ENCODE results near the gene SHMT1. TPM values are rescaled to one million over a fixed set of nuclear protein-coding genes. Genes with fewer than 3 reads are reported as not detected.

SHMT1 gene
- total RNA-seq, 2 donors from 2014 or later, result 5.1 to 8.5 TPM

- DNase-seq (ENCODE audit: low spot score), result no peak
- Histone ChIP-seq H3K4me3 (no peak overlapping the region), H3K27me3 (no peaks in the 10 kb centered on the region), H3K27ac (no peak overlapping the region), H3K4me1 (no peaks in the 10 kb centered on the region), H3K9me3 (no peaks in the 10 kb centered on the region), H3K36me3 (peaks cover 45% of the 10 kb centered on the region)
- TF ChIP-seq, protein P1, sequence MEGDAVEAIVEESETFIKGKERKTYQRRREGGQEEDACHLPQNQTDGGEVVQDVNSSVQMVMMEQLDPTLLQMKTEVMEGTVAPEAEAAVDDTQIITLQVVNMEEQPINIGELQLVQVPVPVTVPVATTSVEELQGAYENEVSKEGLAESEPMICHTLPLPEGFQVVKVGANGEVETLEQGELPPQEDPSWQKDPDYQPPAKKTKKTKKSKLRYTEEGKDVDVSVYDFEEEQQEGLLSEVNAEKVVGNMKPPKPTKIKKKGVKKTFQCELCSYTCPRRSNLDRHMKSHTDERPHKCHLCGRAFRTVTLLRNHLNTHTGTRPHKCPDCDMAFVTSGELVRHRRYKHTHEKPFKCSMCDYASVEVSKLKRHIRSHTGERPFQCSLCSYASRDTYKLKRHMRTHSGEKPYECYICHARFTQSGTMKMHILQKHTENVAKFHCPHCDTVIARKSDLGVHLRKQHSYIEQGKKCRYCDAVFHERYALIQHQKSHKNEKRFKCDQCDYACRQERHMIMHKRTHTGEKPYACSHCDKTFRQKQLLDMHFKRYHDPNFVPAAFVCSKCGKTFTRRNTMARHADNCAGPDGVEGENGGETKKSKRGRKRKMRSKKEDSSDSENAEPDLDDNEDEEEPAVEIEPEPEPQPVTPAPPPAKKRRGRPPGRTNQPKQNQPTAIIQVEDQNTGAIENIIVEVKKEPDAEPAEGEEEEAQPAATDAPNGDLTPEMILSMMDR (IDR thresholded peaks at IDR 0.05), result no peak
Observed at GRCh38 chr17:18327093-18327492, 36.3 kb downstream of the SHMT1 start.

DNA sequence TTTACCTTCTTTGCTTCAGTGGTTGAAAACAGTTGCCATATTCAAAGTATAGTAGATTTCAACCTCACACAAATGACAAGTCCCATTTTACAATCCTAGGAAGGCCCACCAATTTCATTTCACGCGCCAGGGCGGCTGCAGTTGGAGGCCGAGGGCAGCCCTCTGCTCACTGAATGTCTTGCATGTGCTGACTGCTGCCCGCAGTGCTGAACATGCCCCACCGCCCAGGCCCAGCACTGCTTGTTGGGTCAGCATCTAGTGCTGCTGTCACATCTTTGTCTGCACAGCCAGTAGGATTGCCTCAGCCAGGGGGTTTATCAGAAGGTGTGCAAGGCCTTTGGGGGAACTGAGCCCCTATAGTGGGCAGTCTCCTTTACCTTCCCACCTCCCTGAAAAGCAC is 36.8 kb downstream of the SHMT1 start:
- Histone ChIP-seq H3K4me3 (no peak overlapping the region), H3K9me3 (no peaks in the 10 kb centered on the region), H3K4me1 (no peaks in the 10 kb centered on the region), H3K36me3 (peaks cover 45% of the 10 kb centered on the region), H3K27me3 (no peaks in the 10 kb centered on the region), H3K27ac (no peak overlapping the region)
- TF ChIP-seq, protein P1 (IDR thresholded peaks at IDR 0.05), result no peak
- no peak for DNase-seq (ENCODE audit: low spot score)

DNA sequence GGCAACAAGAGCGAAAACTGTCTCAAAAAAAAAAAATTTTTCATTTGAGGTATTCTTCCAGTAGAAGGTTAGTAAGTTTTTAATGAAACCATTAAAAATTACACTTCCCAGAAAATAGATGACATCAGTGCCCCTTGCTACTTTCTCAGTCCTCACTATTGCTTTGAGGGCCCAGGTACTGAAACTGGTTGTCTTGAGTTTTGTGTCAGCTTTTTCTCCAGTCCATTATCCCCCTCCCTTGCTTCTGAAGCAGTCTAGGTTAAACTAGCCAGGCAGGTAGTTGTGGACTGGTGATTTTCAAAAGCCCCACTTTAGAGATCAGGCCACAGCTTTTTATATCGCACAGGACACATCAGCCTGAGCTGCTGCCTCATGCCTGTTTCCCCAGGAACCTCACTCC is 37.3 kb downstream of the SHMT1 start:
- Histone ChIP-seq H3K27ac (no peak overlapping the region), H3K4me1 (peaks cover 0 to 4% of the 10 kb centered on the region in 2 donors), H3K9me3 (no peaks in the 10 kb centered on the region), H3K36me3 (peaks cover 45% of the 10 kb centered on the region), H3K4me3 (no peak overlapping the region), H3K27me3 (no peaks in the 10 kb centered on the region)
- no peak for DNase-seq (ENCODE audit: low spot score)
- TF ChIP-seq, protein P1 (IDR thresholded peaks at IDR 0.05), result no peak

DNA sequence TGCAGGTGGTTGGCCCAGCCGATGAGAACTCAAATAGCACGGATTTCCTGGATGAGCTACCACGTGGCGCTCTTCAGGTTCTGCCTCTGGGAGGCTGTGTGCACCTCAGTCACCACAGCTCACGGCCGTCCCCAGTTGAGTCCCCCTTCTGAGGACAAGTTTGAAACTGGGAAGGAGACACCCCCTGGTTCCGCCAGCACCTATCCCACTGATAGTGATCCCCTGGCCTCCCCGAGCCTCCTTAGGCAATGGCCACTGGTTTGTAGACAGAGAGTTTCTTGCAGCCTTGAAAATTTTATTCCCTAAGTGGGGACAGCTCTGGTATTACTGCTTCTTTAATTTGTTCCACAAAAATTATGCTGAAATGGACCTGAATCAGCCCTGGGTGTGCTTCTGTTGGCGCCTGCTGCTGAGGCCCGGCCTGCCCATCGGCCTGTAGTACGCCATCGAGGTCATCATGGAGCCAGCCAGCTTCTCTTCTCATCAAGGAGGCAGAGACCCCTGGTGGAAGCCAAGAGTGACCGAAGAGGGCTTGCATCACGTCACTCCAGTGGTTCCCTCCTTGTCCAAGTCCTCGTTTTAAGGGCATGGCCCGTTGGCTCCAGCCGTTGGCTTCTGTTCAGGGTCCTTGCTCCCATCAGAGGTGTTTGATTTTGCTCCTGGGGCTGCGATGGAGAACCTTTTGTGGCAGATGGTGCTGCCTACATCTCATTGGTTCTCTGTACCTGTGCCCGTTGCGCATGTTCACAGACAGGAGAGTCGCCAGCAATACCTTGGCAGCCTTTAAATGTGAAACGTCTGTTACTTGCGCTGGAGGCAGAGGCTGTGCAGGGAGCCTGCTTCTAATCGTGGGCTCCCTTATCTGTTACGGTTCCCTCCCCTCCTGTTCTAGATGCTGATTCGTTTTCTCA is 39.0 kb downstream of the SHMT1 start:
- no peak for DNase-seq (ENCODE audit: low spot score)
- Histone ChIP-seq H3K4me3 (no peak overlapping the region), H3K36me3 (peaks cover 48% of the 10 kb centered on the region), H3K9me3 (no peaks in the 10 kb centered on the region), H3K27ac (no peak overlapping the region), H3K27me3 (no peaks in the 10 kb centered on the region), H3K4me1 (peaks cover 0 to 20% of the 10 kb centered on the region in 2 donors)
- TF ChIP-seq, protein P1 (IDR thresholded peaks at IDR 0.05), result no peak

DNA sequence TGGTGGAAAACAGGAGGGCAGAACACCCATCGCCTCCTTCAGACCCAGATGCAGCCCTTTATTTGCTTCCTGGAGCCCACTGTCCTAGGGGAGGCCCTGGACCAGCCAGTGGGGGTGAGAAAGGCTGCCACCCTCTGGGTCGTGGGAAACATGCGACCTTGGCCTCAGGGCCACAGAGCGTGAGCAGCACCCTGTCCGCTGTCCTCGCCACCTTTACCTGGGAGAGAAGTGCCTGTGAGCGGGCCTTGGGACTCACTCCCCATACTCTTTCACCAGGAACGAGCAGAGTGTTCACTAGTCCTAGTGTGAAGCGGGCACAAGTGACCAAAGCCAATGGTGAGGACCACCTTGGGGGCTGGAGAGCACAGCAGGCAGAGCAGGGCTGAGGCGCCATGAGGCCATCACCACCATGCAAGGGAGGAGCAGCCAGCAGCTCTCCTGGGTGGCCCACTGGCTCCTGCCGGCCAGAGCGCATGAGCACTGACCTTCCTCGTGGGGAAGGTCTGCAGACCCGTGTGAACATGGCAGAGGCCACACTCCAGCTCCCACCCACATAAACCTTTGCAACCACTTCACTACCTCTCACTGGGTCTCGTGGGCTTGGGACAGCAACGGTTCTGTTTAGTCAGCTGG is 39.7 kb downstream of the SHMT1 start:
- Histone ChIP-seq H3K27me3 (no peaks in the 10 kb centered on the region), H3K4me3 (no peak overlapping the region), H3K36me3 (peaks cover 44% of the 10 kb centered on the region), H3K27ac (no peak overlapping the region), H3K4me1 (peaks cover 0 to 28% of the 10 kb centered on the region in 2 donors), H3K9me3 (no peaks in the 10 kb centered on the region)
- no peak for DNase-seq (ENCODE audit: low spot score)
- TF ChIP-seq, protein P1 (IDR thresholded peaks at IDR 0.05), result no peak

Data from right atrium auricular region (tissue), 2 donors.